PC-3 (cell line): Measurements from ENCODE around the gene SLC7A7. TPM values are rescaled to one million over a fixed set of nuclear protein-coding genes. Genes with fewer than 3 reads are reported as not detected.

ENCODE experiments used
- ATAC-seq: fragments of 200-7000 bp; cut with Tn5 transposase; 2 replicates; pipeline ENCODE4 v1.9.1; 2020; ENCODE audit warnings: mild to moderate bottlenecking, moderate library complexity
- BruUV-seq: library from RNA; stranded (reverse); fragments of 400-500 nt; replicated peaks from 2 replicates; lab custom pipeline; 2021; lab: Mats Ljungman, UMichigan
- CTCF ChIA-PET: fragments of 300-600 bp; sonication (Branson Sonifier 250); formaldehyde crosslinking; loops from one replicate; lab custom pipeline; 2022; ENCODE audit warnings: antibody characterized with exemption; lab: Charles Lee
- POLR2A ChIA-PET: fragments of 300-600 bp; sonication (Branson Sonifier 250); formaldehyde crosslinking; loops from one replicate; lab custom pipeline; 2022; ENCODE audit warnings: antibody characterized with exemption; ENCODE audit not compliant: unreplicated experiment; lab: Charles Lee
- DNase-seq: peaks from one replicate; pipeline ENCODE4 v3.0.0-alpha.2; 2015
- H2AFZ ChIP-seq: fragments of 300-600 bp; sonication (generic); 2 replicates; pipeline ENCODE4 v1.6.0; 2016; ENCODE audit warnings: antibody characterized with exemption, low read length
- H3F3A ChIP-seq: fragments of 300-600 bp; sonication (generic); one replicate; pipeline ENCODE4 v1.6.0; 2017; ENCODE audit warnings: antibody characterized with exemption, low read length, control low read depth, mild to moderate bottlenecking; ENCODE audit not compliant: unreplicated experiment
- H3K27ac ChIP-seq: fragments of 300-600 bp; sonication (generic); 2 replicates; pipeline ENCODE4 v1.5.1; 2016; ENCODE audit warnings: mild to moderate bottlenecking, low read length
- H3K27me3 ChIP-seq: fragments of 300-600 bp; sonication (generic); 2 replicates; pipeline ENCODE4 v1.6.1; 2016; ENCODE audit warnings: low read length, mixed read lengths
- H3K36me3 ChIP-seq: fragments of 300-600 bp; sonication (generic); 2 replicates; pipeline ENCODE4 v1.6.1; 2016; ENCODE audit warnings: low read depth, mixed run types, low read length, mixed read lengths
- H3K4me1 ChIP-seq: fragments of 300-600 bp; sonication (generic); 2 replicates; pipeline ENCODE4 v1.5.1; 2016; ENCODE audit warnings: low read length; ENCODE audit not compliant: insufficient read depth
- H3K4me2 ChIP-seq: fragments of 300-600 bp; sonication (generic); 2 replicates; pipeline ENCODE4 v1.6.0; 2016; ENCODE audit warnings: low read length
- H3K4me3 ChIP-seq: fragments of 300-600 bp; sonication (generic); 2 replicates; pipeline ENCODE4 v1.5.1; 2016; ENCODE audit warnings: mild to moderate bottlenecking, low read length, mixed read lengths
- H3K79me2 ChIP-seq: fragments of 300-600 bp; sonication (generic); 2 replicates; pipeline ENCODE4 v1.6.1; 2017; ENCODE audit warnings: low read length, mixed read lengths
- H3K9ac ChIP-seq: fragments of 300-600 bp; sonication (generic); 2 replicates; pipeline ENCODE4 v1.6.0; 2016; ENCODE audit warnings: mild to moderate bottlenecking, low read length
- H3K9me2 ChIP-seq: fragments of 300-600 bp; sonication (generic); replicated peaks from 2 replicates; pipeline ENCODE4 v1.6.1; 2016; ENCODE audit warnings: mixed run types, low read length, mixed read lengths
- H3K9me3 ChIP-seq: fragments of 300-600 bp; sonication (generic); 2 replicates; pipeline ENCODE4 v1.6.1; 2016; ENCODE audit warnings: low read length, mixed read lengths
- H4K20me1 ChIP-seq: fragments of 300-600 bp; sonication (generic); 2 replicates; pipeline ENCODE4 v1.6.1; 2016; ENCODE audit warnings: low read length, mixed read lengths
- EZH2 ChIP-seq: fragments of 300-600 bp; sonication (generic); IDR thresholded peaks from one replicate; pipeline ENCODE4 v1.6.1; 2017; ENCODE audit warnings: antibody characterized with exemption, mild to moderate bottlenecking, low read length; ENCODE audit not compliant: unreplicated experiment
- EZH2phosphoT487 ChIP-seq: fragments of 300-600 bp; sonication (generic); IDR thresholded peaks from 2 replicates; pipeline ENCODE4 v1.6.1; 2018; ENCODE audit warnings: mild to moderate bottlenecking, antibody characterized with exemption, low read length, borderline replicate concordance
- intact Hi-C: fragments of 100-400 bp; cut with micrococcal nuclease; formaldehyde crosslinking; loops from 2 replicates; pipeline ENCODE4 v1.9.0; 2023
- total RNA-seq: library from RNA; depleted of rRNA; stranded (reverse); fragments of >200 nt; gene quantifications from 2 replicates; pipeline ENCODE4 v1.2.3, GENCODE V29; 2014; rRNA removed
- TF ChIP-seq, protein P1 (sequence below): fragments of 300-600 bp; sonication (generic); conservative IDR thresholded peaks from 2 replicates; pipeline ENCODE4 v1.5.1; 2017; ENCODE audit warnings: antibody characterized with exemption, low read depth, mild to moderate bottlenecking, low read length

Gene SLC7A7
- total RNA-seq, 1 experiment from 2014 or later, result not detected

DNA sequence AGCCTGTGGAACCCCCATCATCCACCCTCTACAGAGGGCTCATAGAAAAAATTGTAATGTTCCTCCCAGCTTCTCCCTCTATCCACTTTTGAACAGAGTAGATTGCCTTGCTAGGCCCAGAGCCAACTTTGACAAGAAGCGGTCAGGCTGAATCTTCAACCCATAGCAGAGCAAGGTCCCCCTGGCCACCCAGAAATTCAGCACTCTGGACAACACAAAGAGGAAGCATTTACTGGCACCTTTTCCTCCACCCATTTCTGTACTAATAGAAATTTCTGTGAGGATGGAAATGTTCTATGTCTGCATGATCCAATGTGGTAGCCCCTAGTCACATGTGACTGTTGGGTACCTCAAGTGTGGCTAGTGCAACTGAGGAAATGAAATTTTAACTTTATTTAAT is 91.4 kb downstream of the SLC7A7 start:
- ChIA-PET POLR2A (no interaction called here), CTCF (interaction anchor here (0.5 to 0.6 kb wide), 2 partner anchors 68 to 466 kb away, joined by 3 to 8 read pairs; no protein-coding TSS in a partner anchor)
- H3K9me3 ChIP-seq, result no peaks in the 10 kb centered on the region
- intact Hi-C loops, result no loop called here
- TF ChIP-seq EZH2 (no peak), EZH2phosphoT487 (no peak)
- TF ChIP-seq, protein P1, sequence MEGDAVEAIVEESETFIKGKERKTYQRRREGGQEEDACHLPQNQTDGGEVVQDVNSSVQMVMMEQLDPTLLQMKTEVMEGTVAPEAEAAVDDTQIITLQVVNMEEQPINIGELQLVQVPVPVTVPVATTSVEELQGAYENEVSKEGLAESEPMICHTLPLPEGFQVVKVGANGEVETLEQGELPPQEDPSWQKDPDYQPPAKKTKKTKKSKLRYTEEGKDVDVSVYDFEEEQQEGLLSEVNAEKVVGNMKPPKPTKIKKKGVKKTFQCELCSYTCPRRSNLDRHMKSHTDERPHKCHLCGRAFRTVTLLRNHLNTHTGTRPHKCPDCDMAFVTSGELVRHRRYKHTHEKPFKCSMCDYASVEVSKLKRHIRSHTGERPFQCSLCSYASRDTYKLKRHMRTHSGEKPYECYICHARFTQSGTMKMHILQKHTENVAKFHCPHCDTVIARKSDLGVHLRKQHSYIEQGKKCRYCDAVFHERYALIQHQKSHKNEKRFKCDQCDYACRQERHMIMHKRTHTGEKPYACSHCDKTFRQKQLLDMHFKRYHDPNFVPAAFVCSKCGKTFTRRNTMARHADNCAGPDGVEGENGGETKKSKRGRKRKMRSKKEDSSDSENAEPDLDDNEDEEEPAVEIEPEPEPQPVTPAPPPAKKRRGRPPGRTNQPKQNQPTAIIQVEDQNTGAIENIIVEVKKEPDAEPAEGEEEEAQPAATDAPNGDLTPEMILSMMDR, result no peak
- no peak for ATAC-seq
- no peaks in the 10 kb centered on the region for H3F3A ChIP-seq
- no peak overlapping the region for H3K4me3 ChIP-seq
- peaks cover 11% of the 10 kb centered on the region for H3K27me3 ChIP-seq
- no peaks in the 10 kb centered on the region for H3K79me2 ChIP-seq
- no peak for DNase-seq
- H3K9ac ChIP-seq, result no peak overlapping the region
- H3K9me2 ChIP-seq, result no peaks in the 10 kb centered on the region
- H3K36me3 ChIP-seq, result no peaks in the 10 kb centered on the region
- no peak overlapping the region for H3K27ac ChIP-seq
- no peaks in the 10 kb centered on the region for H3K4me1 ChIP-seq
- BruUV-seq, result no TSS peak
- no peak overlapping the region for H3K4me2 ChIP-seq
- no peaks in the 10 kb centered on the region for H4K20me1 ChIP-seq
- H2AFZ ChIP-seq, result no peak overlapping the region

Other genes with a start within 250 kb of the SLC7A7 start
- gene DAD1, start 226.2 kb downstream of the SLC7A7 start, total RNA-seq, result 228 and 258 TPM in 2 replicates
- 9.1 and 9.6 TPM in 2 replicates for gene ABHD4, start 217.1 kb downstream of the SLC7A7 start, total RNA-seq
- gene OR6J1, start 171.1 kb downstream of the SLC7A7 start, total RNA-seq, result not detected in 2 replicates
- gene OXA1L, start 48.7 kb downstream of the SLC7A7 start, total RNA-seq, result 126 and 146 TPM in 2 replicates
- 114 and 180 TPM in 2 replicates for gene MRPL52, start 14.5 kb upstream of the SLC7A7 start, total RNA-seq
- 80.4 and 85.0 TPM in 2 replicates for gene MMP14, start 21.1 kb upstream of the SLC7A7 start, total RNA-seq
- gene LRP10, start 56.3 kb upstream of the SLC7A7 start, total RNA-seq, result 46.5 and 59.3 TPM in 2 replicates
- 0.18 TPM in 1 of 2 replicates, not detected in the other for gene REM2, start 67.8 kb upstream of the SLC7A7 start, total RNA-seq
- gene RBM23, start 103.7 kb upstream of the SLC7A7 start, total RNA-seq, result 78.9 and 94.9 TPM in 2 replicates
- 101 and 113 TPM in 2 replicates for gene PRMT5, start 113.9 kb upstream of the SLC7A7 start, total RNA-seq
- 54.5 and 56.2 TPM in 2 replicates for gene HAUS4, start 141.7 kb upstream of the SLC7A7 start, total RNA-seq
- 81.1 and 116 TPM in 2 replicates for gene AJUBA, start 167.1 kb upstream of the SLC7A7 start, total RNA-seq
- gene C14orf93, start 194.7 kb upstream of the SLC7A7 start, total RNA-seq, result 5.8 and 6.2 TPM in 2 replicates
- gene PSMB5, start 219.5 kb upstream of the SLC7A7 start, total RNA-seq, result 368 and 424 TPM in 2 replicates
- gene PSMB11, start 226.8 kb upstream of the SLC7A7 start, total RNA-seq, result not detected in 2 replicates
- 14.8 and 16.4 TPM in 2 replicates for gene CDH24, start 242.1 kb upstream of the SLC7A7 start, total RNA-seq